Mucosa of stomach (tissue), 1 donor: Measurements from ENCODE around the gene PTPRH.
A peak's percentile ranks its signal among the peaks of the same experiment; 100 is the strongest.
"Not testable (repeated sequence)": the region's sequence is repeated elsewhere in the genome, so short reads cannot be mapped to it uniquely, and the experiment has no call there.

Source experiments
- H3K27me3 ChIP-seq: one replicate; pipeline ENCODE4 v1.7.0; 2013; ENCODE audit warnings: mild to moderate bottlenecking, low read length; ENCODE audit not compliant: control insufficient read depth, insufficient read depth
- H3K36me3 ChIP-seq: one replicate; pipeline ENCODE4 v1.7.0; 2013; ENCODE audit warnings: low read length; ENCODE audit not compliant: control insufficient read depth, insufficient read depth
- H3K4me1 ChIP-seq: one replicate; pipeline ENCODE4 v1.7.0; 2013; ENCODE audit warnings: mild to moderate bottlenecking, low read length; ENCODE audit not compliant: control insufficient read depth, insufficient read depth
- H3K4me3 ChIP-seq: one replicate; pipeline ENCODE4 v1.7.0; 2013; ENCODE audit warnings: low read length
- H3K9ac ChIP-seq: one replicate; pipeline ENCODE4 v1.7.0; 2013; ENCODE audit warnings: mild to moderate bottlenecking, low read length, moderate library complexity
- H3K9me3 ChIP-seq: one replicate; pipeline ENCODE4 v1.7.0; 2013; ENCODE audit warnings: mild to moderate bottlenecking, low read length, moderate library complexity; ENCODE audit not compliant: control insufficient read depth
- donor health status: Pancreatic carcinoma.

The PTPRH gene

GRCh38 chr19:55213547-55213946 is 4.2 kb upstream of the PTPRH start:
- H3K9ac ChIP-seq, result no peak overlapping the region
- H3K4me1 ChIP-seq, result peaks cover 16% of the 10 kb centered on the region
- no peaks in the 10 kb centered on the region for H3K9me3 ChIP-seq
- H3K36me3 ChIP-seq, result no peaks in the 10 kb centered on the region
- H3K27me3 ChIP-seq, result no peaks in the 10 kb centered on the region
- no peak overlapping the region for H3K4me3 ChIP-seq

- Histone ChIP-seq H3K4me1 (peaks cover 16% of the 10 kb centered on the region), H3K36me3 (no peaks in the 10 kb centered on the region), H3K9ac (no peak overlapping the region), H3K27me3 (no peaks in the 10 kb centered on the region), H3K4me3 (no peak overlapping the region), H3K9me3 (no peaks in the 10 kb centered on the region)
Observed at GRCh38 chr19:55212447-55212846, 3.1 kb upstream of the PTPRH start.

- H3K36me3 ChIP-seq, result peaks cover 2% of the 10 kb centered on the region
- H3K4me1 ChIP-seq, result peaks cover 20% of the 10 kb centered on the region
- no peaks in the 10 kb centered on the region for H3K9me3 ChIP-seq
- H3K27me3 ChIP-seq, result no peaks in the 10 kb centered on the region
- H3K4me3 ChIP-seq, result peak overlapping the region; percentile 18
- H3K9ac ChIP-seq, result peak overlapping the region; percentile 94
Observed at GRCh38 chr19:55209693-55210472, 582 bp upstream of the PTPRH start.

DNA sequence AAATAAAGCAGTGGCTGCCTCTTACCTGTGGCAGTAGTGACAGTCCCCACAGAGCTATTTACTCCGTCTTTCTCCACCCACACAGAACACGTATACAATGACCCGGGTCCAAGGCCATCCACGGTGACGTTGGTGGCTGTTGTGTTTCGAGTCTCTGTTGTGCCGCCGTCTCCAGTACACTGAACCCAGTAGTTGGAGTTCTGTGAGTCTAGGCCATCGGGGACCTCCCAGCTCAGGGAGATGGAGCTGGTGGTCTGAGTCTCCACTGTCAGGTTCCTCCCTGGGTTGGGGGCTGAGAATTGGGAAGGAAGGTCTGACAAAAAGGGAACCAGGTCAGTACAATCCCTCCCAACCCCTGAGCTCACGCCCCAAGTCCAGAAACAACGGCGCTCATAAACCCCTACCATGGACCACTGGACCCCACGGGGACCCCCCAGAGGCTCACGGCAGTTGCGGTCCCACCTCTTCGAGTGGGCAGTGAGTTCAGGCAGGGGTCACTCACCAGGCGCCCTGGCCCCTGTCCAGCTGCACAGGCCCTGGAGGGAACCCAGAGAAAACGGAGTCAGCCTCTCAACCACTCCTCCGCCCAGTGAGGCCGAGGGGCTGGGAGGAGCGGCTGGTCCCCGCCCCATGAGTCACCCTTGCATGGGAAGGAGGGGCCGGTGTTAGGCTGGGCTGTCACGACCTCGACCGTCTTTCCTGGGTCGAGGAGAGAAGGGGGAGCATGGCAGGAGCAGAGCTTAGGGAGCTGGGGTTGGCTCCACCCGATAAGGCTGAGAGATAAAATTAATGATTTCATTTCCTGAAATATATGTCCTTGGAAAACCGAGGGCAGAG is 2.4 kb downstream of the PTPRH start:
- Histone ChIP-seq H3K27me3 (no peaks in the 10 kb centered on the region), H3K9me3 (no peaks in the 10 kb centered on the region), H3K36me3 (peaks cover 13% of the 10 kb centered on the region), H3K9ac (peak overlapping the region; percentile 83), H3K4me1 (peaks cover 20% of the 10 kb centered on the region), H3K4me3 (peak overlapping the region; percentile 74)

- H3K4me3 ChIP-seq, H3K27me3 ChIP-seq, H3K9me3 ChIP-seq, H3K9ac ChIP-seq, H3K4me1 ChIP-seq: not testable (repeated sequence)
- H3K36me3 ChIP-seq, result peaks cover 13% of the 10 kb centered on the region
Observed at GRCh38 chr19:55202199-55202598, 7.1 kb downstream of the PTPRH start.

DNA sequence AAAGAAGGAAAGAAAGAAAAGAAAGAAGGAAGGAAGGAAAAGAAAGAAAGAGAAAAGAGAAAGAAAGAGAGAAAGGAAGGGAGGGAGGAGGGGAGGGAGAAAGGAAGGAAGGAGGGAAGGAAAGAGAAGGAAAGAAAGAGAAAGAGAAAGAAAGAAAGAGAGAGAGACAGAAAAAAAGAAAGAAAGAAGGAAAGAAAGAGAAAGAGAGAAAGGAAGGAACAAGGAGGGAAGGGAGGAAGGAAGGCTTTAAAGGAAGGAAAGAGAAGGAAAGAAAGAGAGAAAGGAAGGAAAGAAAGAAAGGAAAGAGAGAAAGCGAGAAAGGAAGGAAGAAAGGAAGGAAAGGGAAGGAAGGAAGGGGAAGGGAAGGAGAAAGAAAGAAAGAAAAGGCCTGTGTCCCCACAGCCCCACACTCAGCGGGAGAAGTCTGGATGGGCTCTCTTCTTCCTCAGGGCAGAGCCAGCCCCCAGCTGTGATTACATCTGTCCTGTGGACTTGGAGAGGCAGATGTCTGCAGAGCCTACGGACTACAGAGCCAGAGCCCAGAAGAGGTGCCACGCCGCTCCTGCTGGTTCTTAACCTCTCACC is 9.6 kb downstream of the PTPRH start:
- Histone ChIP-seq H3K36me3 (peaks cover 10% of the 10 kb centered on the region), H3K9me3 (no peaks in the 10 kb centered on the region), H3K9ac (no peak overlapping the region), H3K27me3 (no peaks in the 10 kb centered on the region), H3K4me3 (no peak overlapping the region), H3K4me1 (no peaks in the 10 kb centered on the region)

DNA sequence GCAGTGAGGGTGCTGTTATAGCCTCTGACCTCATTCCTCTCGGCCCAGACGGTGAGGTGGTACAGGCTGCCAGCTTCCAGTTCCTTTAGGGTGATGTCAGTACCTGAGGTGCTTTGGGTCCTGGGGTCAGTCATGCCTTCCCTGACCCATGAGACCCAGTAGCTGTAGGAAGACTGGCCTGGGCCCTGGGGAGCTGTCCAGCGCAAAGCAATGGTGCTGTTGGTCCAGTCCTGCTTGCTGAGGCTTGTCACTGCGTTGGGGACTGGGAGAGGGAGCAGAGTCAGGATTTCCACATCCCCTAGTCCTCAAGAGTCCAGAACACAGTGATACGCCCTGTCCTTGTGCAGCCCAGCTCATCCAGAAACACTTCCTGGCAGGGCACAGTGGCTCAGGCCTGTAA is 10.7 kb downstream of the PTPRH start:
- H3K4me1 ChIP-seq, result no peaks in the 10 kb centered on the region
- no peaks in the 10 kb centered on the region for H3K36me3 ChIP-seq
- no peaks in the 10 kb centered on the region for H3K9me3 ChIP-seq
- no peaks in the 10 kb centered on the region for H3K27me3 ChIP-seq
- no peak overlapping the region for H3K4me3 ChIP-seq
- H3K9ac ChIP-seq, result no peak overlapping the region

DNA sequence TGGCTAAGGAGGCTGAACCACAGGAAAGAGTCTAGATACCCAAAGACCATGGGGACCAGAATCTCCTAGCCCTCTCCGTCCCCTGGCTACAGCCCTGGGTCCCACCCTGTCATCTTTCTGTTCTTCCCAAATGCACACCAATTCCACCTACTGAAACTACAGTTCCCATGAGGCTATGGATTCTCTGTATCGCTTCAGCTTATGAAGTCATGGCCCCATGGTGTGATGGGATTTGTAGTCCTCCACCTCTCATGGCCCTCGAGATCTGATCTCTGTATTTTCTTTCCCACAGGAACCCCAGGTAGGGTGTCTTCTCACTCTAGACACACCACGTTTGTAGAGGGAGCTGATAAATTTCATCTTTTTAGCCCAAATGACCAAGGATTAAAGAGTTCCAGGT is 11.8 kb downstream of the PTPRH start:
- Histone ChIP-seq H3K9ac (no peak overlapping the region), H3K27me3 (no peaks in the 10 kb centered on the region), H3K36me3 (no peaks in the 10 kb centered on the region), H3K4me3 (no peak overlapping the region), H3K4me1 (no peaks in the 10 kb centered on the region), H3K9me3 (no peaks in the 10 kb centered on the region)

GRCh38 chr19:55196803-55197202 is 12.5 kb downstream of the PTPRH start:
- Histone ChIP-seq H3K36me3 (no peaks in the 10 kb centered on the region), H3K9me3 (no peaks in the 10 kb centered on the region), H3K9ac (no peak overlapping the region), H3K4me1 (no peaks in the 10 kb centered on the region), H3K4me3 (no peak overlapping the region), H3K27me3 (no peaks in the 10 kb centered on the region)

DNA sequence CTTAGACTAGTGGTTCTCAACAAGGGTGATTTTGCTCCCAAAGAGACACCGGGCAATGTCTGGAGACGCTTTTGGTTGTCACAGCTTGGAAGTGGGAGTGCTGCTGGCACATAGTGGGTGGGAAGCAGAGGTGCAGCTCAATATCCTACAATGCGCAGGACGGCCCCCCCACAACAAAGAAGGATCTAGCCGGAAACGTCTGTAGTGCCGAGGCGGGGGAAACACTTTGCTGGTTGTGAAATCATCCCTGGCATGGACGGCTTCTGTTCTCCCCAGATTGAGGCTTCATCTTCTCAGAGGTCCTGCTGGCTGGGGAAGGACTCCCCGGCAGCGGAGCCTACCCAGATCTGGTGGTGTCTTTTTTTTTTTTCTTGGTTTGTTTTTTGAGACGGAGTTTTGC is 15.8 kb downstream of the PTPRH start:
- Histone ChIP-seq H3K9ac (no peak overlapping the region), H3K4me3 (no peak overlapping the region), H3K27me3 (no peaks in the 10 kb centered on the region), H3K4me1 (no peaks in the 10 kb centered on the region), H3K36me3 (no peaks in the 10 kb centered on the region), H3K9me3 (no peaks in the 10 kb centered on the region)

- Histone ChIP-seq H3K27me3 (peaks cover 2% of the 10 kb centered on the region), H3K9me3 (no peaks in the 10 kb centered on the region), H3K9ac (no peak overlapping the region), H3K4me1 (no peaks in the 10 kb centered on the region), H3K36me3 (peaks cover 11% of the 10 kb centered on the region), H3K4me3 (no peak overlapping the region)
Observed at GRCh38 chr19:55189403-55189835, 19.9 kb downstream of the PTPRH start.

- peaks cover 2% of the 10 kb centered on the region for H3K27me3 ChIP-seq
- H3K36me3 ChIP-seq, result peaks cover 11% of the 10 kb centered on the region
Observed at GRCh38 chr19:55188625-55189024, 20.7 kb downstream of the PTPRH start.

More at GRCh38 chr19:55188625-55189024, 20.7 kb downstream of the PTPRH start:
- no peak overlapping the region for H3K4me3 ChIP-seq
- no peaks in the 10 kb centered on the region for H3K4me1 ChIP-seq
- no peaks in the 10 kb centered on the region for H3K9me3 ChIP-seq
- H3K9ac ChIP-seq, result no peak overlapping the region
